HTERT RPE-1 (cell line): ENCODE results near the gene KRT78.
"Not testable (repeated sequence)": the region's sequence is repeated elsewhere in the genome, so short reads cannot be mapped to it uniquely, and the experiment has no call there.

Source experiments
- in situ Hi-C: fragments of 300-500 bp; cut with MboI; formaldehyde crosslinking; loops from 4 replicates; pipeline ENCODE4 v1.14.3; 2020; ENCODE audit warnings: low sequenced_read_pairs

The KRT78 gene

DNA sequence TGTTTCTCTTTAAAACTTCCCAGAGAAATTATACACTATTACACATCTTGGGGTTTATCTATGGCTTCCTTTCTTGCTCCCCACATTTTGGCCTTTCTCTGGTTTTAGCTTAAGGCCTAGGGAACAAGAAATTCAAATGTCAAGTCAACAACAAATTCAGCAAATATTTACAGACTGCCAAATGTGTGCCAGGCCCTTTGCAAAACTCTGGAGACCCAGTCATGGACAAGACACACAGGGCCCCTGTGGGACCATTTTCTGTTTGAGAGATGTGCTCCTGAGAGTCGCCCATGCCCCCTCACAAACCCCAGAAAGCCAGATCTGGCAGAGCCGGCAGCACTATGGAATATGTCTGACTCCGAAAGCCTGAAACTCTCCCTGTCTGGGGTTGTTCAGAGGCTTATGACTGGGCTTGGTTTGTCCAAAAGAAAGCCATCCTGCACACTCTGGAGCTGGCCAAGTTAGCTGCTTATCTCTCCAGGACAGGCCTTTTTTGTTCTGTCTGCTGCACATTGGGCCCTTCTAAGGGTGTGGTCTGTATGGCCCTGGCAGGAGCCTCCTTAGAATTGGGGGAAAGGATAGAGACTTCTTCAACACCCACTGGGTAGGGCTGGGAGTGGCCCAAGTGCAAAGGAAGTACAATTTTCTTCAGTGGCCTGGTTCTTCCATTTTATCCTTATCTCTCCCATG lies 51.8 kb downstream of the KRT78 start:
- in situ Hi-C loops: no loop called here

DNA sequence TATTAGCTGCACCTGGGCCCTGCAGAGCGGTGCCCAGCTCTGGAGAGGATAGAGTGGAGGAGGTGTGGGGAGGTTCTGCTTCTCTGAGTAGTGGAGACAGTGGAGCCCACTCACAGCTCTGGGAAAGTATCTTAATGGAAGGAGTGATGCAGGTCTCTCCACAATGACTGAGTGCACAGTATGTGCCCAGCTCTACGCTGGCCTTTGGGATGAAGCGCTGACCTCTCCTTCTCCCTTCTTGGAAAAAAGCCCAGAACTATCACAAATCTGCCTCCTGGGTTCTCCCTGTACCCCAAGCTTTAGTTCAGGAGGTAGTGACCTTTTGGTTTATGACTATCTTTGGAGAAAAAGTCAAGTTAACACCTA lies 52.4 kb downstream of the KRT78 start:
- in situ Hi-C loops: no loop called here

DNA sequence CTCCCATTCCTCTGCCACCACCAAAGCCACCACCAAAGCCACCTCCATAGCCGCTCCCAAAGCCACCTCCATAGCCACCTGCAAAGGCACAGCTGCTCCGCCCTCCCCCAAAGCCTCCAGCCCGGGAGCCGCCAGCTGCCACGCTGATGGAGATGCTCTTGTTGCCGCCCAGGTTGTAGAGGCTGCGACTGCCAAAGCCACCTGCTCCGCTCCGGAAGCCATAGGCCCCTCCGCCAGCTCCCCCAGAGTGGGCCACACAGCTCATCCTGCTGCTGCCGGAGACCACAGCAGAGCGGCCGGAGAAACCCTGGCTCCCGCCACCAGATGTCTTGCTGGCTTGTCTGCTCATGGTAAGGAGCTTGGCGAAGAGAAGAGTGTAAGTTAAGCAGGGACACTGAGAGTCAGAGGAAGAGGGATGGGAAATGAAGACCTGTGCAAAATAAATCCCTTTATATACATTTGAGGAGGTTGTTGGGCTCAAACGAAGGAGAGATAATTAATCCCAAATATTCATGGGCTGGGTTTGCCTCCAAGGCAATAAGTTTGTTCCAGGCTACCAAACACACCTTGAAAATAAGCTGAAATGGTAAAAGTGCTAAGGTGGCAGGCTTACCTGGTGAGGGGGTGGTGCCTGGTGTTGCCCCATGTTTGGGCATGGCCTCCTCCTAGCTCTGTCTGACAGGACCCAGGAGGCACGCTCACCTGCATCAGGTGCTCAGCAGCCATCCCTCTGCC lies 52.9 kb downstream of the KRT78 start, which contains the start of gene KRT3:
Gene KRT3 (minus strand): TSS at position 424 of the 735 bp plus-strand sequence. CDS start 75 bp downstream, at position 349.
- in situ Hi-C loops: no loop called here

DNA sequence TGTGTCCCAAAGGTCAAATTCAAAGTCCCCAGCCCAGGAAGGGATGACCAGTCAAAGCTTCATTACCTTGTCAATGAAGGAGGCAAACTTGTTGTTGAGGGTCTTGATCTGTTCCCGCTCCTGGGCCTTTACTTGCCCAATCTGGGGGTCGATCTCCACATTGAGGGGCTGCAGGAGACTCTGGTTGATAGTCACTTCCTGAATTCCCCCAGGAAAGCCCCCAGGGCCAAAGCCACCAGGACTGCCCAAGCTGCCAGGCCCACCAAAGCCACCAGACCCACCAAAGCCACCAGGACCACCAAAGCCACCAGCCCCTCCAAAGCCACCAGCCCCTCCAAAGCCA lies 53.5 kb downstream of the KRT78 start:
- in situ Hi-C loops: not testable (repeated sequence)

DNA sequence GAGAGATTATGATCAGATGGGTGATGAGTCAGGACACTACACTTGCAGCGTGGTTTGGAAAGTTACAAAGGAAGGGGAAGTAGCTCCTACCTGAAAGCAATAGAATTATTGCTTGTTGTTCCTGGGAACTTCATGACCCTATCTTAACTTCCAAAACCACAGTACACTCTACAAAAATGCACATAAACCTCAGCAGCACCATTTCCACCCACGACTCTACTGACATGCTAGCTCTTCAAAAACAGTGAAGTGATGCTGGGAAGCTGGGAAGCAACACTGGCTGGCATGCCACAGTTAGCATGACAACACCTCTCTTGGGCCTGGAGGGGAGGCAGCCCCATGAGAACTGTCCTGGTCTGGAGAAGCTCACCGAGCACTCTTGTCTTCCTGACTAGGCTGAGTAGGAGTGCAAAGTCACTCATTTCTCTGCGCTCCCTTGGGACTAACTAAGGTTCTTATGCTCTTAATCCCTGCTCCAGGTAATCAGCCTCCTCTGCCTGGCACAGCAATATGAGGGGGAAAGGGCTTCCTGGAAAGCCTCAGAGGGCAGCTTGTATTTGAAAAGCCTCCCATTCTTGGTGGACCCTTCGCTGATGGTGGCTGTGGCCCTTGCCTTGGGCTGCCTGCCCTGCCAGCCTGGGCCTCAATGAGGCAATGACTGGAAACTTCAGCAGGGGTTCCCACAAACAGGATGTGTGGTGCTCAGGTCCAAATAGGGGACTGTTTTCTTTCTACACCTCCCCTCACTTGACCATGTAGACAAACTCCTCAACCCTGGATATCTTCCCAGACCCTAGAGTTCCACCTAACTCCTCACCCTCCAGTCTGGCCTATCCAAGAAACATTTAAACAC lies 54.1 kb downstream of the KRT78 start:
- in situ Hi-C loops: no loop called here

DNA sequence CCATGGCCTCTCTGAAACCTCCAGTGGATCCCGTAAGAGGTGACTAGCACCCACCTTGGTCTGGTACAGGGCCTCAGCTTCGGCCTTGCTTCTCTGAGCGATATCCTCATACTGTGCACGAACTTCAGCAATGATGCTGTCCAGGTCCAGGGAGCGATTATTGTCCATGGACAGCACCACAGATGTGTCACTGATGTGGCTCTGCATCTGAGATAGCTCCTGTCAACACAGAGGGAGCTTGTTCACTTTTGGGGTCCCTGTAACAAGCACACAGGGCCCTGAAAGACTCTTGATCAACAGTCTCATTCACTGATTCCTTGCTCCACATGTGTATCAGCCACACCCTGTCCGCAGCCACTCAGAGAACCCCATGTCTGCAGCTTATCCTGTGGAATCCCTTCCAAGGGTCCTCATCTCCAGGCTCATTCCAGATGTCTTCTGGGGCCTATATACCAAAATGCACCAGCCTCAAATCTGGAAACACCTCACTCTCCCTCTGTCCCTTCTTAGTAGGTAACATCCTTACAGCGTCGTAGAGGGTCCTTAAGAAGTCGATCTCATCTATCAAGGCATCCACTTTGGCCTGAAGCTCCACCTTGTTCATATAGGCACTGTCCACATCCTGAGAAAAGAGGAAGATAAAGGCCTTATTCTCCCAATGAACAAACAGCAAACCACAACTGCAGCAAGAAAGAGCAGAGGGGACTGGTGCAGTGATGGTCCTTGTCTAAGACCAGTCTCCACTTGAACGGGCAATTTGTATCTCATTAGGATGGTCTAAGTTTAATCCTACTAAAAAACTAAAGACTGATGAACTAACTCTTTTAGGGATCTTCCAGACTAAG lies 56.4 kb downstream of the KRT78 start:
- in situ Hi-C loops: no loop called here

DNA sequence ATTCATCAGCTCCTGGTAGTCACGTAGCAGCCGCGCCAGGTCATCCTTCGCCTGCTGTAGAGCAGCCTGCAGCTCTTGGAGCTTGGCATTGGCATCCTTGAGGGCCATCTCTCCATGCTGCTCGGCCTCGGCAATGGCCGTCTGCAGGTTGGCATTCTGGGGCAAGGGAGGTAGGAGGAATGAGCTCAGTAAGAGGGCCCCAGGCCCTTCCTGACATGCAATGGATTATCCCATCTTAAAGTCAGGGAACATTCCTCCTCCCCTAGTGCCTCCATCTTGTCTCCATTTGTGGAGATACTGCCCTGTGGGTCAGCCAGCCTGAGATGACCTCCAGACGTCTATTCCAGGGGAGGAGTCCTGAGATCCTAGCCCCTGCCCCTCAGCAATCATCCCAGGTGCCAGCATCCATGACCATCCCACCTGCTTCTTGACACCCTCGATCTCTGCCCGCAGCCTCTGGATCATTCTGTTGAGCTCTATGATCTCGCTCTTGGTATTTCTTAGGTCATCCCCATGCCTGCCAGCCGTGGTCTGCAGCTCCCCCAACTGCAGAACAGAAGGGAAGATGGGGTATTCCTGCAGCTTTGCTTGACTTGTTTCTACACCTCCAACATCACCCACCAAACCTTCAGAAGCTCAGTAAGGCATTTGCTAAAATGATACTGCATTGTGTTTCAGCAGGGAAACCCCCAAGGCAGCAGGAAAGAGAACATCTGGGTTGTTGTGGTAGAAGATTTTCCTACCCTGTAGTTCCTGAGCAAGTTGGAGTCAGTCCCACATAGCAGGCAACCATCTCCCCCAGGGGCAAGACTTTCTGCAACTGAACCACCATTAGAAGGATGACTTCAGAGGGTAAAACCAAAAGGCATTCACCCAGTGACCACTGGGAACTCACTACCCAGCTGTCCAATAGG lies 57.3 kb downstream of the KRT78 start:
- in situ Hi-C loops: no loop called here

DNA sequence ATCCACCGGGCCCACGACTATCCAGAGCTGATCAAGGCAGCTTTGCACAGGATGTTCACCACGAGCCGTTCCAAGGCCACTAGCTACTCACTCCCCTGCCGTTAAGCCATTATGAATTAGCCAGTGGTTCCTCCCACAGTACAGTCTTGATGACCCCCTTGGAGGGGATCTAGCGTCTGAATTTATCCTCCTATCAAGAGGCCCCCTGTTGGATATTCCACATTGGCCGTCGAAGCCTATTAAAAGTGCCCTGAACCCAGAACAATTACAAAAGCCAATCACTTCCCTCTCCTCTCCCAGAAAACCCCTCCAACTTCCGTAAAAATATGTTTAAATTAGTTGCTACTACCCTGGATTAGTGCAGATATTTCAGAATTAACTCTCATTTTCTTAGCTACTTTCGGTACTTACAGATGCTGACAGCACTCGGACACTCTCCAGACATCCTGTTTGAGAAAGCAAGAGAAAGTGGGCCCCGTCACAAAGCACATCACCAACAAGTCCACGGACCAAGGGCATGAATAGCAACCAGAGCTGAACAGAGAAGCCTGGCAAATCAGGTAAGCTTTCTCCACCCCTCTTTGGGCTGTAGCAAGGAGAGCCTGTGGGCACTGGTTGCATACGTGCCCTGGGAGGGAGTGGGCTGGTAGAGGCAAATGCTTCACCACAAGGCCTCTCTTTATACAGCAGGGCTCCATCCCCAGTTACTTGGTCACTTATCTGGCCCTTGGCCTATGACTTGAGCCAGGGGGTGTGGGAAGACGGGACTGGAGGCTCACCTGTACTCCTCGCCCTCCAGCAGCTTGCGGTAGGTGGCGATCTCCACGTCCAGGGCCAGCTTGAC lies 58.1 kb downstream of the KRT78 start:
- in situ Hi-C loops: no loop called here

DNA sequence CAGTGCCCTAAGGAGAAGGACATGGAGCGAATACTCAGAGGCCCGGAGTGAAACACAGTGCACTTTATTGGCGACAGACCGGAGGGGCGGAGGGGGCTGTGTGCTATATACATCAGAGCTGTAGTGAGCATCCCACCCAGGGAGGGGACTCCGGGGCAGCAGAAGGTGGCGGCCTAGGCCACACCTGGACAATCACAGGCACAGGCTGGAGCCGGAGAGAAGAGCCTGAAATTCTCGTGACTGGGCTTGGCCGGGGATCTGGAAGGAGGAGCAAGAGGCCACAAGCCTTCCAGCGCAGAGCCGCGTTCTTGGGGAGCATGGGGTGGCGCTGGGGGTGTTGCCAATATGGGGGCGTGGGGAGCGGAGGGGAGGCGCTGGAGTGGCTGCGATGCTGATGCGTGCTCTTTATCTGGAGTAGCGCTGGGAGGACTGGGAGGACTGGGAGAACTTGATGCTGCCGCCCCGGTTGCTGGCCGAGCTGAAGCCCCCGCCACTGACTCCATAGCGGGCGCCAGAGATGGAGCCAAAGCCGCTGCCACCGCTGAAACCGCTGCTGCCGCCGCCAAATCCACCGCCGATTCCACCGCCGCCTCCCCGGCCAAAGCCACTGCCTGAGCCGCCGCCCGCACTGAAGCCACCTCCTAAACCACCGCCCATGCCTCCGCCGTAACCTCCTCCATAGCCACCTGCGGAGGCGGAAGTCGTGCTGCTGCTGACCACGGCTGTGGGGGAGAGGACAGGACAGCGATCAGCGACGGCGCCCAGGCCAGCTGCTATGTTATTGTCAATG lies 59.0 kb downstream of the KRT78 start:
- in situ Hi-C loops: no loop called here

DNA sequence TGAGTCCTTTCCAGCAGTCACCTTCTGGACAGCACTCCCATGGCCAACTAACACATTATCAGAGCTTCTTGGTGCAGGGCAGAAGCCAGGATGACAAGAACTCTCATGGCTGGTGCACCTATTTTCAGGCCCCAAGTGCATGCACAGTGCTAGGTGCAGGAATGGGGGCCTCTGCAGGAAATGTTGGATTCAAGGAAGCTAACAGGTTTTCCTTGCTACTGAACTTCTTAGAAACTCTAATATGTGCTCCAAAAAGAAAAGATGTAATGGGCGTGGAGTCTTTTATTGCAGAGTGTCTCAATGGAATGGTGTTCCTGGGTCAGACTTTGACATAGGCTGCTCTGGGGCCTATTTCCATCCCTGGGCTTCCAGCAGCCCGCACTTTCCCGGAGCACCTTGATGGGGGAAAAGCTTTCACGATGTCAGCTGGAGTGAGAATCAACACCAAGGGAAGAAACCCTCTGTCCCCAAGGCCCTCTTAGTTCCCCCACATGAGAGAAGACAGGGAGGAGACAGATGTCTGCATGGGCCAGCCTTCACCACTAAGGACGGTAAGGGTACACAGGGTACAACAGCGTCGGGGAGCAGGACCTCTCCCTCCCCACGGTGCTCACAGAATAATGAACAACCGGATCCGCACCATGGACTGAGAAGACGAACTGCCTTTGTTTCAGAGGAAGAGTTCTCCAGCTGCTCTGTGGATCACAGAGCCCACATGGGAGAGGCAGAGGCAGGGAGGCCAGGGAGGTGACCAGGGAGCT lies 59.7 kb downstream of the KRT78 start:
- in situ Hi-C loops: no loop called here

DNA sequence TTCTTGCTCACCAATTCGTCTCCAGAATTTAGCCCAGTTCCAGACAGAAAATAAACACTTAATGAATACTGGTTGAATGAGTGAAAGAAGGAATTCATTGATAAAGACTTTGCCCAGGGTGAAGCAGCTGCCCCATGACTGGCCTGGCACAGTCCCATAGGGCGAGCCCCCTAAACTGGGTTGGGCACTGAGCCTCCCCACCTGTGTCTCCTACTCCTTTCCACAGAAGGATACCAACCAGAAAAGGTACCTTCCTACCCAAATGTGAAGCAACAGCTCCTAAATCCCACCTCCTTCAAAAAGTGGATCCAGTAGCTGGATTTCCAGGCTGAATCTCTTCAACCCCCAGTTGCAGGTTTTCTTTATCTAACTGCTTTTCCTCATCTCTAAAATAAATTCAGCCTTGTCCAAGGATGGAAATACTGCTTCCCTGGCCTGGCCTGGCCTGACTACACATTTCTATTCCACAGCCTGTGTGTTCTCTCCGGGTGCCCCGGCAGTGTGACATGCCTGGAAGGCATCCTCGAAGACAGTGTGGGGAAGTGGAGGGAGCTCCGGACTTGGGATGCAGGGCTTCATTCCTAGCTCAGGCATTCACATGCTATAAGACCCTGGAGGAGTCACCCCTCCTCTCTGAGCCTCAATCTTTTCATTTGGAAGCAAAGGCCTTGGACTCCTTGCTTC lies 60.5 kb downstream of the KRT78 start:
- in situ Hi-C loops: no loop called here
